Measurements from ENCODE around the gene RABGAP1L.

- no peak for TF ChIP-seq POLR2A (IDR thresholded peaks at IDR 0.05)
- TF ChIP-seq, protein P1, sequence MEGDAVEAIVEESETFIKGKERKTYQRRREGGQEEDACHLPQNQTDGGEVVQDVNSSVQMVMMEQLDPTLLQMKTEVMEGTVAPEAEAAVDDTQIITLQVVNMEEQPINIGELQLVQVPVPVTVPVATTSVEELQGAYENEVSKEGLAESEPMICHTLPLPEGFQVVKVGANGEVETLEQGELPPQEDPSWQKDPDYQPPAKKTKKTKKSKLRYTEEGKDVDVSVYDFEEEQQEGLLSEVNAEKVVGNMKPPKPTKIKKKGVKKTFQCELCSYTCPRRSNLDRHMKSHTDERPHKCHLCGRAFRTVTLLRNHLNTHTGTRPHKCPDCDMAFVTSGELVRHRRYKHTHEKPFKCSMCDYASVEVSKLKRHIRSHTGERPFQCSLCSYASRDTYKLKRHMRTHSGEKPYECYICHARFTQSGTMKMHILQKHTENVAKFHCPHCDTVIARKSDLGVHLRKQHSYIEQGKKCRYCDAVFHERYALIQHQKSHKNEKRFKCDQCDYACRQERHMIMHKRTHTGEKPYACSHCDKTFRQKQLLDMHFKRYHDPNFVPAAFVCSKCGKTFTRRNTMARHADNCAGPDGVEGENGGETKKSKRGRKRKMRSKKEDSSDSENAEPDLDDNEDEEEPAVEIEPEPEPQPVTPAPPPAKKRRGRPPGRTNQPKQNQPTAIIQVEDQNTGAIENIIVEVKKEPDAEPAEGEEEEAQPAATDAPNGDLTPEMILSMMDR (IDR thresholded peaks at IDR 0.05), result no peak
These were observed 585.6 kb downstream of the RABGAP1L start for GRCh38 chr1:174744886-174745285.

Measured in thyroid gland (tissue), 4 donors.